ENCODE data around the gene UBTD1. TPM values are rescaled to one million over a fixed set of nuclear protein-coding genes. Genes with fewer than 3 reads are reported as not detected.

Gene UBTD1, protein sequence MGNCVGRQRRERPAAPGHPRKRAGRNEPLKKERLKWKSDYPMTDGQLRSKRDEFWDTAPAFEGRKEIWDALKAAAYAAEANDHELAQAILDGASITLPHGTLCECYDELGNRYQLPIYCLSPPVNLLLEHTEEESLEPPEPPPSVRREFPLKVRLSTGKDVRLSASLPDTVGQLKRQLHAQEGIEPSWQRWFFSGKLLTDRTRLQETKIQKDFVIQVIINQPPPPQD
- total RNA-seq, result 30.2 and 30.3 TPM in 2 replicates

- peak within 1 kb of the TSS; percentile 100 for H3K4me3 ChIP-seq (ENCODE audit: low read depth, low read length)
- peak; percentile 63 for DNase-seq (ENCODE audit: low read depth)
- TF ChIP-seq, protein P1, sequence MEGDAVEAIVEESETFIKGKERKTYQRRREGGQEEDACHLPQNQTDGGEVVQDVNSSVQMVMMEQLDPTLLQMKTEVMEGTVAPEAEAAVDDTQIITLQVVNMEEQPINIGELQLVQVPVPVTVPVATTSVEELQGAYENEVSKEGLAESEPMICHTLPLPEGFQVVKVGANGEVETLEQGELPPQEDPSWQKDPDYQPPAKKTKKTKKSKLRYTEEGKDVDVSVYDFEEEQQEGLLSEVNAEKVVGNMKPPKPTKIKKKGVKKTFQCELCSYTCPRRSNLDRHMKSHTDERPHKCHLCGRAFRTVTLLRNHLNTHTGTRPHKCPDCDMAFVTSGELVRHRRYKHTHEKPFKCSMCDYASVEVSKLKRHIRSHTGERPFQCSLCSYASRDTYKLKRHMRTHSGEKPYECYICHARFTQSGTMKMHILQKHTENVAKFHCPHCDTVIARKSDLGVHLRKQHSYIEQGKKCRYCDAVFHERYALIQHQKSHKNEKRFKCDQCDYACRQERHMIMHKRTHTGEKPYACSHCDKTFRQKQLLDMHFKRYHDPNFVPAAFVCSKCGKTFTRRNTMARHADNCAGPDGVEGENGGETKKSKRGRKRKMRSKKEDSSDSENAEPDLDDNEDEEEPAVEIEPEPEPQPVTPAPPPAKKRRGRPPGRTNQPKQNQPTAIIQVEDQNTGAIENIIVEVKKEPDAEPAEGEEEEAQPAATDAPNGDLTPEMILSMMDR (IDR thresholded peaks at IDR 0.05; ENCODE audit: insufficient read depth, low read depth, low read length), result peak; percentile 9
Measured at GRCh38 chr10:97498841-97499560, at the start of gene UBTD1. UBTD1 (plus strand) TSS chr10:97498924; CDS start chr10:97499204, 280 bp downstream.

DNA sequence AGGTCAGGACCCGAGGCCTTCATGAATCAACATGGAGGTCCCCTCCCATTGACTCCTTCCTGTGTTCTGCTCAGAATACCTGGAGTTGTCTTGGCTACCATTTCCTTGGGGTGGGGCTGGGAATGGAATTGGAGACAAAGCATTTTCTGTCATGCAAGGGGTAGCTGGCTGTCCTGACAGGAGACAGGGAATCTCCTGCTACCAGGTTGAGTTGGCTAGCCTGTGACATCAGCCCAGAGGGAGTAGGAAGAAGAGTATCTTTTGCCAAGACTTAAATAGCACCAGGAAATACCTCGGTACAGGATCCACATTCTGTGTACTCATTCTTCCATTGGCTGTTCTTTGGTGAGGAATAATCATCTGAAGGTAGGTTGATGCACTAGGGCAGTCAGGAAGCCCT, 47.9 kb upstream of the UBTD1 start:
- no peak overlapping the region for H3K4me3 ChIP-seq (ENCODE audit: low read depth, low read length)
- no peak for DNase-seq (ENCODE audit: low read depth)
- TF ChIP-seq, protein P1 (IDR thresholded peaks at IDR 0.05; ENCODE audit: insufficient read depth, low read depth, low read length), result no peak

GRCh38 chr10:97451605-97452004, 47.1 kb upstream of the UBTD1 start:
- no peak for DNase-seq (ENCODE audit: low read depth)
- TF ChIP-seq, protein P1 (IDR thresholded peaks at IDR 0.05; ENCODE audit: insufficient read depth, low read depth, low read length), result no peak

GRCh38 chr10:97452352-97452751, 46.4 kb upstream of the UBTD1 start:
- TF ChIP-seq, protein P1 (IDR thresholded peaks at IDR 0.05; ENCODE audit: insufficient read depth, low read depth, low read length), result no peak
- H3K4me3 ChIP-seq (ENCODE audit: low read depth, low read length), result no peak overlapping the region
- no peak for DNase-seq (ENCODE audit: low read depth)

More at GRCh38 chr10:97451605-97452004, 47.1 kb upstream of the UBTD1 start:
- H3K4me3 ChIP-seq (ENCODE audit: low read depth, low read length), result no peak overlapping the region

GRCh38 chr10:97454330-97455036, 44.2 kb upstream of the UBTD1 start:
- TF ChIP-seq, protein P1 (IDR thresholded peaks at IDR 0.05; ENCODE audit: insufficient read depth, low read depth, low read length), result no peak
- no peak for DNase-seq (ENCODE audit: low read depth)
- H3K4me3 ChIP-seq (ENCODE audit: low read depth, low read length), result no peak overlapping the region

- H3K4me3 ChIP-seq (ENCODE audit: low read depth, low read length), result no peak overlapping the region
- no peak for DNase-seq (ENCODE audit: low read depth)
- TF ChIP-seq, protein P1 (IDR thresholded peaks at IDR 0.05; ENCODE audit: insufficient read depth, low read depth, low read length), result no peak
Measured at GRCh38 chr10:97456034-97456685, 42.6 kb upstream of the UBTD1 start.

Measured in fibroblast of villous mesenchyme (primary cell).